DOHH2 (cell line): ENCODE results near the gene RTCB.

Source experiments
- CTCF ChIP-seq: fragments of 200-600 bp; sonication (generic); IDR thresholded peaks from one replicate; pipeline ENCODE4 v1.5.1; 2014; ENCODE audit warnings: antibody characterized with exemption, mild to moderate bottlenecking, low read depth, low read length; ENCODE audit not compliant: poor library complexity, severe bottlenecking
- EZH2phosphoT487 ChIP-seq: fragments of 200-600 bp; sonication (generic); IDR thresholded peaks from 2 replicates; pipeline ENCODE4 v1.6.1; 2017; ENCODE audit warnings: borderline replicate concordance, mild to moderate bottlenecking, antibody characterized with exemption, low read length, moderate library complexity, mixed read lengths

GRCh38 chr22:32364210-32364609 lies 47.8 kb downstream of the RTCB start:
- TF ChIP-seq CTCF (no peak), EZH2phosphoT487 (no peak)
